Choroid plexus epithelial cell (primary cell): Measurements from ENCODE around the gene FOXK2.

ENCODE experiments used
- DNase-seq: peaks from one replicate; pipeline ENCODE4 v3.0.0-alpha.2; 2010; ENCODE audit warnings: low read depth
- H3K4me3 ChIP-seq: 2 replicates; pipeline ENCODE4 v1.5.1; 2011; ENCODE audit warnings: low read depth, mild to moderate bottlenecking, control low read depth, low read length, moderate library complexity
- TF ChIP-seq, protein P1 (sequence below): conservative IDR thresholded peaks from 2 replicates; pipeline ENCODE4 v1.5.1; 2011; ENCODE audit warnings: low read depth, mild to moderate bottlenecking, control low read depth, inconsistent platforms, low read length, moderate library complexity

FOXK2 gene

DNA sequence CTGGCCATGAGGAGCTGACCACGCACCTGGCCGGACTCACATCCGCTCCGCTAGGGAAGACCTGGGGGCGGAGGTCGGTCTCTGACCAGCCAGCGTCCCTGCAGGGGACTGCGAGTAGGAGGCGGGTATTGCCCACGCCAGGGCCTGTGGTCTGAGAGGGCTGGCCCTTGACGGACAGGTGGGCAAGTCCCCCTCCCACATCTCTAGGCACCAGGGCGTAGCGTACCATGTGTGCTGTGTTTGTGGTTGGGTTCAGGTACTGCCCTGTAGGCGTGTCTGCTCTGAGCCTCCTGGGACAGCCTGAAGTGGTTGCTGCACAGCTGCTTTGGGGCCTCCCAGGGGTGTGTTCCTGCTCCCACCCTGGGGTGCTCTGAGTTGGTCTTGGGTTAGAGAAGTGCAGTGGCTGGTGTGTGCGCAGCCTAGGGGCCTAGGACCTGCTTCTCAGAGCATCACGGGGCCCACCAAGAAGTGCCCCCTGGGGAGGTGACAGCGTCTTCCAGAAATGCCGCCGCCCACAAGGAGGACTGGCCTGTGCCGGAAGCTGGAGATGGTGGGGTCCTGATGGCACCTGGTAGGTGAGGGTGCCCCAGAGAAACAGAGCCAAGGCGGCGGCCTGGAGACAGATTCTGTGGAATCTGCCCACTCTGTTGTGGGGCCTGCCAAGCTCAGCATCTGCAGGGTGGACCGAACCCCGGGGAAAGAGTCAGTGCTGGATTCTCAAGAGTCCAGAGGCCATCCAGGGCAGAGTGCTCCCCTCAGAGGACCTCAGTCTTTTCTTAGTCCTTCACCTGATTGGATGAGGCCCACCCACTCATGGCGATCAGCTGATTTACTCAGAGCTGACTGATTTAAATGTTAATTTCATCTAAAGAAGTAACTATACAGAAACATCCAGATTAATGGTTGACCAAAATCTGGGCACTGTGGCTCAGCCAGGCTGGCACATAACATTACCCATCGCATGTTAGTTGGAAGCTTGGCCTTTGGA, 80.4 kb downstream of the FOXK2 start:
- TF ChIP-seq, protein P1, sequence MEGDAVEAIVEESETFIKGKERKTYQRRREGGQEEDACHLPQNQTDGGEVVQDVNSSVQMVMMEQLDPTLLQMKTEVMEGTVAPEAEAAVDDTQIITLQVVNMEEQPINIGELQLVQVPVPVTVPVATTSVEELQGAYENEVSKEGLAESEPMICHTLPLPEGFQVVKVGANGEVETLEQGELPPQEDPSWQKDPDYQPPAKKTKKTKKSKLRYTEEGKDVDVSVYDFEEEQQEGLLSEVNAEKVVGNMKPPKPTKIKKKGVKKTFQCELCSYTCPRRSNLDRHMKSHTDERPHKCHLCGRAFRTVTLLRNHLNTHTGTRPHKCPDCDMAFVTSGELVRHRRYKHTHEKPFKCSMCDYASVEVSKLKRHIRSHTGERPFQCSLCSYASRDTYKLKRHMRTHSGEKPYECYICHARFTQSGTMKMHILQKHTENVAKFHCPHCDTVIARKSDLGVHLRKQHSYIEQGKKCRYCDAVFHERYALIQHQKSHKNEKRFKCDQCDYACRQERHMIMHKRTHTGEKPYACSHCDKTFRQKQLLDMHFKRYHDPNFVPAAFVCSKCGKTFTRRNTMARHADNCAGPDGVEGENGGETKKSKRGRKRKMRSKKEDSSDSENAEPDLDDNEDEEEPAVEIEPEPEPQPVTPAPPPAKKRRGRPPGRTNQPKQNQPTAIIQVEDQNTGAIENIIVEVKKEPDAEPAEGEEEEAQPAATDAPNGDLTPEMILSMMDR: no peak
- no peak for DNase-seq
- no peak overlapping the region for H3K4me3 ChIP-seq

DNA sequence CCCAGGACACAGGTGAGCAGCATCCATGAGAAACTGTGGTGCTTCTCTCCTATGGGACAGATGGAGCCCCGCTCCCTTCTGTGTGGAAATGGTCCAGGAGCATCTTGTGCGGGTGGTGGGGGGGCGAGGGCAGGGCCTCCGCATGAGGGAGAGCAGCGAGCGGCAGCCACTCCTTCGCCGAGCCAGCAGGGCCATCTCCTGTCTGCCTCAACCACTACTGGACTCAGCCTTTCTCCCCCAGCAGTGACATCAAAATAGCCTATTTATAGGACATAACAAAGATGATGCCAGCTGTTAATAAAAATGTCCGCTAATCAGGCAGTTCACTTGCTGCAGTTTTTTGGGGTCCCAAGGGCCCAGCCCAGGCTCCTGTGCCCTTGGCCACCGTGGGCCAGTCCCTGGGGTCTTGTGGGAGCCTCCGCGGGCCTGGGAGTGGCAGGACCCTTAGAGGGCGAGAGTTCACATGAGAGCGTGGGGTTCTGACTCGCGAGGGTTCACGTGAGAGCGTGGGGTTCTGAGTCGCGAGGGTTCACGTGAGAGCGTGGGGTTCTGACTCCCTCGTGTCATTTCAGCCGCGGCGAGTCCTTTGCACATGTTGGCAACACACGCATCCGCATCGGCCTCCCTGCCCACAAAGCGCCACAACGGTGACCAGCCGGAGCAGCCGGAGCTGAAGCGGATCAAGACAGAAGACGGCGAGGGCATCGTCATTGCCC, 81.4 kb downstream of the FOXK2 start:
- DNase-seq: no peak
- H3K4me3 ChIP-seq: no peak overlapping the region
- TF ChIP-seq, protein P1: no peak

DNA sequence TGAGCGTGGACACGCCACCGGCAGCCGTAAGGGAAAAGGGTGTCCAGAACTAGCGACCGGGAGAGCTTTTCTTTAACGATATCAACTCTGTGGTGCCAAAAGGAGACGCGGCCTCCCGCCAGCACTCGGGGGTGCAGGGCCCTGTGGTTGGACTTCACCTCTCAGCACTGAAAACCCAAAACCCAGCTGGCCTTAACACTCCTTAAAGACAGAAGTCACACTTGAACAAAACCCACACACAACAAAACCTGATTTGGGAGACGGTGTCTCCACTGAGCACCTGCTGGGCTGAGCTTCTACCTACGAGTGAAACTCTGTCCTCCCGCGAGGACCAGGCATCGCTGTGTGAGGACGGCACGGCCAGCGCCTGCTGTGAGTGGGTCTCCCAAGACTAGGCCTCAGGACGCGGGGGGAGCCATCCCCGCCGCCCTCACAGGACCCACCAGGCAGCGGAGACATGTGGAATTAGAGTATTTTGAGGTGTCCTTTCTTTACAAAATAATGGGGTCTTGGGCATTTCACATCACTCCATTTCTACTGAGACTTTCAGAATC, 82.0 kb downstream of the FOXK2 start:
- TF ChIP-seq, protein P1: no peak
- no peak for DNase-seq
- H3K4me3 ChIP-seq: no peak overlapping the region

DNA sequence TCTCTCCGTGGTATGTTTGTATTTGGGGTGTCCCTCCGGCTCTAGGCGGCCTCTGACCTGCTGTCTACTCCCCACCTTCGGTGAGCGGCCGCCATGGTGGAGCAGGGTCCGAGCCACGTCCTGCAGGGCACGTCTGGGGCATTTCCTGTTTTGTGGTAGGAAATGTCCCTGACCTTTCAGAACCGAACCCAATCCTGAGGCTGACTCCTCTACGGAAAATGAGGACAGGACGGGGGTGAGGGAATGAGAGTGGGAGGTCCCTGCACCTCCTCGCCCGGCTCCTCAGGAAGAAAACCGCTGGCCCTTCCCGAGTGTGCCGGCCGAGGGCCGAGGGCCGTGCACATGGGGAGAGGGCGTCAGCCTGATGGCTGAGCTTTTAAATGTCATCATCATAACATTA, 83.0 kb downstream of the FOXK2 start:
- no peak overlapping the region for H3K4me3 ChIP-seq
- DNase-seq: peak; percentile 19
- TF ChIP-seq, protein P1: no peak

DNA sequence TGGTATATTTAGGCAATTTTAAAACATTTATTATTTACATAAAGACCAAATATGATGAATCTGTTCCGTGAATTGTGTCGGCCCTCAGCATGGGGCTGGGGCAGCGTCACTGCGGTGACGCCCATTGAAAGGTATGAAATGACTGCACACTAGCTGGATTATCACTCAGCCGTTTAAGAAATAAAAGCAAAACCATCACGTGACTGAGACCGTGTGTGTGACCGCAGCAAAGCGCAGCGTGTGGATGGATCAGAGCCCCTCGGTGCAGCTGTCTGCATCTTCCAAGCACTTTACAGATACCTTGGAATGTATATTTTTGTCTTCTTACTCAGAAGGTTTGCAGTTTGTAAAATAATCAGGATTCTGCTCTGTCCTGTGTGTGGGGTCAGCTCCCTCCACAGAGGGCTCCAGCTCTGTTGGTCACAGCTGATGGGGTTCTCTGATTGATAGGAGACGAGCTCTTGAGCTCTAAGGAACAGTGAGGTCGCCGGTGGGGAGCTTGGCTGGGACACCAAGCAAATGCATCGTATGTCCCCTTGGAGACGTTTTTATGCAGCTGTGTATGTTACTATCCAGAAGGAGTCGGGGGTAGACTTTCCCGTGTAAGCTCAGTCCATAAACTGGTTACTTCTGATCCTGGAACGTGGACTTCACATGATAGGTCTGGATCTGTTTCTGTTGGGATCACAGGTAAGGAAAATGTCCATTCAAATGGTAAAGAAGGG, 83.6 kb downstream of the FOXK2 start:
- H3K4me3 ChIP-seq: no peak overlapping the region
- TF ChIP-seq, protein P1: no peak
- peak; percentile 57 for DNase-seq

DNA sequence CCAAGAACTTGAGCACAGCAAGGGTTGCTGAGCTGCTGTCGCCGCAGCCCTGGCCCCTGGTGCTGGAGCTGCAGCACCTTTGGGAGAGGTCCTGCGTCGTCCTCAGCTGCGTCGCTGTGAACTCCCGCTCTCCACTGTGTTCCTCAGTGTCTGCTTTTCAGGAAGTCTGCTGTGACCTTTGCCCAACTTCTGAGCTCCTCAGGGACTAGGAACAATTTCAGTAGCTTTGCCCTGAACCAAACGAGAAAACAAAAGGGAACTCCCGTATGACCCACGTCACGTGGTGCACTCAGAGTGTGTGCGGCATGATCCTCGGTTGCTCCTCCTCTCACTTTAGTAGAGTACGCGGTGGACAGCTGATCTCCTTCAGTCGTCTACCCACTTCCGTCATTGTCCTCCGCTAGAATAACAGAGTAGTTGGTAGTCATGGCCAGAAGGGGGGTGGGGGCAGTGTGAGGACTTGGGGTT, 84.5 kb downstream of the FOXK2 start:
- TF ChIP-seq, protein P1: no peak
- DNase-seq: peak; percentile 69
- no peak overlapping the region for H3K4me3 ChIP-seq
